ENCODE results near the gene BAK1.
"Not testable (repeated sequence)": the region's sequence is repeated elsewhere in the genome, so short reads cannot be mapped to it uniquely, and the experiment has no call there.

Gene BAK1

GRCh38 chr6:33607126-33607783 is 27.2 kb upstream of the BAK1 start:
- no peak for DNase-seq

- DNase-seq, result no peak
Observed at GRCh38 chr6:33606642-33607041, 26.6 kb upstream of the BAK1 start.

- no peak for DNase-seq
Observed at GRCh38 chr6:33604941-33605854, 25.1 kb upstream of the BAK1 start.

GRCh38 chr6:33602180-33602579 is 22.1 kb upstream of the BAK1 start:
- no peak for DNase-seq

GRCh38 chr6:33600761-33601160 is 20.7 kb upstream of the BAK1 start:
- no peak for DNase-seq

- DNase-seq, result no peak
Observed at GRCh38 chr6:33599413-33599938, 19.4 kb upstream of the BAK1 start.

- no peak for DNase-seq
Observed at GRCh38 chr6:33597551-33598322, 17.7 kb upstream of the BAK1 start.

GRCh38 chr6:33596894-33597293 is 16.8 kb upstream of the BAK1 start:
- DNase-seq, result not testable (repeated sequence)

- DNase-seq, result no peak
Observed at GRCh38 chr6:33595001-33595846, 15.1 kb upstream of the BAK1 start.

- no peak for DNase-seq
Observed at GRCh38 chr6:33593414-33593727, 13.3 kb upstream of the BAK1 start.

- DNase-seq, result no peak
Observed at GRCh38 chr6:33592595-33593413, 12.7 kb upstream of the BAK1 start.

- no peak for DNase-seq
Observed at GRCh38 chr6:33592280-33592594, 12.2 kb upstream of the BAK1 start.

- no peak for DNase-seq
Observed at GRCh38 chr6:33591424-33592032, 11.5 kb upstream of the BAK1 start.

- no peak for DNase-seq
Observed at GRCh38 chr6:33590531-33591198, 10.6 kb upstream of the BAK1 start.

GRCh38 chr6:33589731-33590530 is 9.9 kb upstream of the BAK1 start:
- no peak for DNase-seq

- no peak for DNase-seq
Observed at GRCh38 chr6:33589392-33589730, 9.3 kb upstream of the BAK1 start.

GRCh38 chr6:33588894-33589293 is 8.8 kb upstream of the BAK1 start:
- DNase-seq, result no peak

- no peak for DNase-seq
Observed at GRCh38 chr6:33587529-33587928, 7.5 kb upstream of the BAK1 start.

GRCh38 chr6:33586108-33586640 is 6.1 kb upstream of the BAK1 start:
- DNase-seq, result no peak
